Measurements from ENCODE around the gene RTL10. TPM values are rescaled to one million over a fixed set of nuclear protein-coding genes. Genes with fewer than 3 reads are reported as not detected.
"Not testable (repeated sequence)": the region's sequence is repeated elsewhere in the genome, so short reads cannot be mapped to it uniquely, and the experiment has no call there.

Gene RTL10
- polyA plus RNA-seq, 3 donors from 2014 or later, result 1.5 to 8.1 (median 4.5) TPM

GRCh38 chr22:19843107-19843856 is 11.4 kb downstream of the RTL10 start:
- Mint-ChIP-seq H3K27ac (no peak overlapping the region), H3K36me3 (peaks cover 0 to 3% (median 0%) of the 10 kb centered on the region in 3 donors), H3K27me3 (ENCODE audit: low read depth in 3 of 3) (peaks cover 0 to 2% (median 0%) of the 10 kb centered on the region in 3 donors), H3K4me3 (no peak overlapping the region), H3K4me1 (peaks cover 0 to 10% of the 10 kb centered on the region in 2 donors), H3K9me3 (no peaks in the 10 kb centered on the region)
- DNase-seq, result no peak

- Mint-ChIP-seq H3K27ac (no peak overlapping the region), H3K9me3 (no peaks in the 10 kb centered on the region), H3K4me1 (peaks cover 4 to 10% of the 10 kb centered on the region in 2 donors), H3K4me3 (no peak overlapping the region), H3K36me3 (peaks cover 0 to 3% (median 0%) of the 10 kb centered on the region in 3 donors), H3K27me3 (ENCODE audit: low read depth in 3 of 3) (peaks cover 0 to 2% (median 0%) of the 10 kb centered on the region in 3 donors)
- no peak for DNase-seq
Observed at GRCh38 chr22:19842393-19843106, 12.1 kb downstream of the RTL10 start.

- Mint-ChIP-seq H3K36me3 (peaks cover 0 to 3% (median 0%) of the 10 kb centered on the region in 3 donors), H3K9me3 (no peaks in the 10 kb centered on the region), H3K4me3 (no peak overlapping the region), H3K4me1 (peaks cover 6 to 10% of the 10 kb centered on the region in 2 donors), H3K27ac (no peak overlapping the region), H3K27me3 (ENCODE audit: low read depth in 3 of 3) (peaks cover 0 to 2% (median 0%) of the 10 kb centered on the region in 3 donors)
- no peak for DNase-seq
Observed at GRCh38 chr22:19841641-19842392, 12.9 kb downstream of the RTL10 start.

GRCh38 chr22:19840955-19841640 is 13.6 kb downstream of the RTL10 start:
- Mint-ChIP-seq H3K27ac (peak overlapping the region in 1 of 6 donors; percentile 6), H3K36me3 (peaks cover 0 to 3% (median 0%) of the 10 kb centered on the region in 3 donors), H3K4me1 (peaks cover 6 to 10% of the 10 kb centered on the region in 2 donors), H3K27me3 (ENCODE audit: low read depth in 3 of 3) (peaks cover 0 to 2% (median 0%) of the 10 kb centered on the region in 3 donors), H3K4me3 (no peak overlapping the region), H3K9me3 (no peaks in the 10 kb centered on the region)
- DNase-seq, result no peak

- H3K9me3 Mint-ChIP-seq, result no peaks in the 10 kb centered on the region
- no peaks in the 10 kb centered on the region for H3K36me3 Mint-ChIP-seq
- peak overlapping the region in 1 of 6 donors; percentile 21 for H3K27ac Mint-ChIP-seq
- DNase-seq, result no peak
- no peak overlapping the region for H3K4me3 Mint-ChIP-seq
- peaks cover 0 to 2% (median 0%) of the 10 kb centered on the region in 3 donors for H3K27me3 Mint-ChIP-seq (ENCODE audit: low read depth in 3 of 3)
- peaks cover 6 to 9% of the 10 kb centered on the region in 2 donors for H3K4me1 Mint-ChIP-seq
Observed at GRCh38 chr22:19840059-19840458, 14.6 kb downstream of the RTL10 start.

GRCh38 chr22:19837915-19838314 is 16.8 kb downstream of the RTL10 start:
- Mint-ChIP-seq H3K36me3 (no peaks in the 10 kb centered on the region), H3K4me1 (peaks cover 3 to 6% of the 10 kb centered on the region in 2 donors)

DNA sequence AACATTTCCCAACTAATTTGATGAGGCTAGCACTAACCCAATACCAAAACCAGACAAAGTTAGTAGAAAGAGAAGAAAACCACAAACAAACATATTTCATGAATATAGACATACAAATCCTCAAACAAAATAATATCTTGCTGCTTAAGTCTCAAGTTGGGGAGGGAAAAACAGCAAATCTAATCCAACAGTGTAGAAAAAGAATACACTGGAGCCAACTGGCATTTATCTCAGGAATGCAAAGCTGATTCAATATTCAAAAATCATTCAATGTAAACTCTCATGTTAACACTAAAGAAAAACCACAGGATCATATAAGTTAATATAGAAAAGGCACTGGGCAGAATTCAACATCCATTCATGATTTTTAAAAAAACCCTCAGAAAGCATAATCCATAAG is 18.2 kb downstream of the RTL10 start:
- H3K4me3 Mint-ChIP-seq, result no peak overlapping the region
- no peaks in the 10 kb centered on the region for H3K36me3 Mint-ChIP-seq
- H3K4me1 Mint-ChIP-seq, result peaks cover under 1 to 6% of the 10 kb centered on the region in 2 donors
- H3K9me3 Mint-ChIP-seq, result no peaks in the 10 kb centered on the region
- DNase-seq, result no peak
- H3K27me3 Mint-ChIP-seq (ENCODE audit: low read depth in 3 of 3), result no peaks in the 10 kb centered on the region
- H3K27ac Mint-ChIP-seq, result no peak overlapping the region

More at GRCh38 chr22:19837915-19838314, 16.8 kb downstream of the RTL10 start:
- Mint-ChIP-seq H3K9me3 (no peaks in the 10 kb centered on the region), H3K4me3 (no peak overlapping the region), H3K27me3 (ENCODE audit: low read depth in 3 of 3) (no peaks in the 10 kb centered on the region), H3K27ac (no peak overlapping the region)
- no peak for DNase-seq

DNA sequence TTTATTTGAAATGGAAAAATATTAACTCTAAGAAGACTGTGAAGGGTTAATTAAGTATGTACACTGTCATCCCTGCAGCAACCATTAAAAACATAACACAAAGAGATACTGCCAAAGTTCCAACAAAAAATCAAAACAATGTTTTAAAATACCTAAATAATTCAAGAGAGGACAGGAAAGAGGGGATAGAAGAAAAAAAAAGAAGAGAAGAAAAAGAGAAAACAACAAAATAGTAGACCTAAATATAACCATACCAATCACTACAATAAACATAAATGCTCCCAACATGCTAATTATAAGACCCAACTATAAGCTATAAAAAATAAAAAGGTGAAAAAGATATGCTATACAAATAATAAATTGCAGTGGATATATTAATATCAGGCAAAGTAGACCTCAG is 20.1 kb downstream of the RTL10 start:
- H3K36me3 Mint-ChIP-seq, result no peaks in the 10 kb centered on the region

GRCh38 chr22:19833327-19833726 is 21.3 kb downstream of the RTL10 start:
- not testable (repeated sequence) for H3K27ac Mint-ChIP-seq; H3K36me3 Mint-ChIP-seq; H3K4me3 Mint-ChIP-seq; DNase-seq; H3K9me3 Mint-ChIP-seq; H3K27me3 Mint-ChIP-seq (ENCODE audit: low read depth in 3 of 3); H3K4me1 Mint-ChIP-seq

More for the DNA sequence above, 20.1 kb downstream of the RTL10 start:
- DNase-seq, result no peak
- Mint-ChIP-seq H3K9me3 (no peaks in the 10 kb centered on the region), H3K27ac (no peak overlapping the region), H3K27me3 (ENCODE audit: low read depth in 3 of 3) (no peaks in the 10 kb centered on the region), H3K4me1 (peaks cover 0 to 6% of the 10 kb centered on the region in 2 donors), H3K4me3 (no peak overlapping the region)

- Mint-ChIP-seq H3K36me3 (no peaks in the 10 kb centered on the region), H3K4me1 (peaks cover 0 to 2% of the 10 kb centered on the region in 2 donors), H3K27ac (no peak overlapping the region), H3K4me3 (no peak overlapping the region), H3K9me3 (no peaks in the 10 kb centered on the region), H3K27me3 (ENCODE audit: low read depth in 3 of 3) (no peaks in the 10 kb centered on the region)
- DNase-seq, result no peak
Observed at GRCh38 chr22:19832476-19833108, 22.1 kb downstream of the RTL10 start.

GRCh38 chr22:19831979-19832378 is 22.7 kb downstream of the RTL10 start:
- not testable (repeated sequence) for H3K4me3 Mint-ChIP-seq; H3K4me1 Mint-ChIP-seq; H3K27me3 Mint-ChIP-seq (ENCODE audit: low read depth in 3 of 3); H3K9me3 Mint-ChIP-seq; H3K36me3 Mint-ChIP-seq; H3K27ac Mint-ChIP-seq; DNase-seq

DNA sequence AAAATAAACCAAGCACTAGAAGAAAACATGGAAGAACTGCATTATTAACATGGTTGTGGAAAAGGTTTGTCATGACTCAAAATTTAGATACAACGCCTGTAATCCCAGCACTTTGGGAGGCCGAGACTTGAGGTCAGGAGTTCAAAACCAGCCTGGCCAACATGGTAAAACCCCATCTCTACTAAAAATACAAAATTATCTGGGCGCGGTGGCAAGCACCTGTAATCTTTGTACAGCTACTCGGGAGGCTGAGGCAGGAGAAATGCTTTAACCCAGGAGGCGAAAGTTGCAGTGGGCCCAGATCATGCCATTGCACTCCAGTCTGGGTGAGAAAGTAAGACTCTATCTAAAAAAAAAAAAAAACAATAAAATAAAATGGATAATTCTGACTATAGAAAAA is 23.7 kb downstream of the RTL10 start:
- no peak for DNase-seq
- no peaks in the 10 kb centered on the region for H3K36me3 Mint-ChIP-seq
- no peaks in the 10 kb centered on the region for H3K27me3 Mint-ChIP-seq (ENCODE audit: low read depth in 3 of 3)
- no peaks in the 10 kb centered on the region for H3K9me3 Mint-ChIP-seq
- H3K4me3 Mint-ChIP-seq, result no peak overlapping the region
- H3K4me1 Mint-ChIP-seq, result no peaks in the 10 kb centered on the region
- H3K27ac Mint-ChIP-seq, result no peak overlapping the region

DNA sequence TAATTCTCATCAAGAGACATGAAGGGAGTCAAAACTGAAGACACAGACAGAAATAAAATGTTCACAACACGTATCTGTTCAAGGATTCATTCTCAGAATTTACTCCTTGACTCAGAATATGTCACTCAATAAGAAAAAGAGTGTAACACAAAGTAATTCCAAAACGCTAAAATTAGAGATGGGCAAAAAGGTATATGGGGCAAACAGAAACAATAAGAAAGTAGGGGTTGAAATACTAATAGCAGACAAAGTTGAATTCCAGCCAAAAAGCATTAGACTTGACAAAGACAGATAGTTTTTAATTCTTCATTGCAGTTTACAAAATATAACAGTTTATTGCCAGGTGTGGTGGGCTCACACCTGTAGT is 26.7 kb downstream of the RTL10 start:
- H3K4me1 Mint-ChIP-seq, result no peaks in the 10 kb centered on the region
- no peak overlapping the region for H3K27ac Mint-ChIP-seq
- no peaks in the 10 kb centered on the region for H3K9me3 Mint-ChIP-seq
- no peaks in the 10 kb centered on the region for H3K27me3 Mint-ChIP-seq (ENCODE audit: low read depth in 3 of 3)
- H3K36me3 Mint-ChIP-seq, result peaks cover 0 to 4% (median 0%) of the 10 kb centered on the region in 3 donors
- no peak overlapping the region for H3K4me3 Mint-ChIP-seq
- no peak for DNase-seq

Data from immature natural killer cell (primary cell).